Testis (tissue), 2 donors: ENCODE data around the gene TMIGD3.

ENCODE experiments used
- CTCF ChIP-seq, 3 experiments: fragments of 450-650 bp in 2 of 3; fragments of 200-600 bp in 1 of 3; sonication (generic) in 1 of 3; IDR thresholded peaks; one replicate each; pipeline ENCODE4 v1.5.1; 2016 to 2019; ENCODE audit warnings: antibody characterized with exemption in 3 of 3, mild to moderate bottlenecking in 2 of 3, moderate library complexity in 1 of 3
- POLR2A ChIP-seq: fragments of 450-650 bp; IDR thresholded peaks from one replicate; pipeline ENCODE4 v1.6.1; 2017; ENCODE audit warnings: antibody characterized with exemption, mild to moderate bottlenecking, moderate library complexity

DNA sequence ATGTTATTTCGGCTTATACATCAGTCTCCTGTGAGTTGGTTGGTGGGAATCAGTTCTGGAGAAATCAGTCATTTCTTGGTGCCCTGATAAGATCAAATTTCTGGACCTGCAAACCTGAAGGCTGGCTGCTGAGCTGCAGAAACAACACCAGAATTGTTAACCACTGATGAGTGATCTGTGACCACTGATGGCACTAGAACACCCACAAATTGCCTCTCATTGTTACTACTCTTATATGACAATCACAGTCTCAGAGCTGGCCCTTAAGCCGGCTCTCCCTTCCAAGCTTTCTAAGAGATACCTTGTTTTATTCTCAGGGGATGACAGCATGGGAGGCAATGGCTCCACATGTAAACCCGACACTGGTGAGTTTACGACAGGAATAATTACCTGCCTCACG, 27.7 kb downstream of the TMIGD3 start:
- TF ChIP-seq POLR2A (no peak), CTCF (IDR thresholded peaks at IDR 0.05) (no peak)
